T-helper 2 cell treated with Interferon-gamma antibody and Interleukin-4, amounts not matched to agents 5 μg/mL and 100 μg/mL, for 36 hours (primary cell): Measurements from ENCODE around the gene PRB2.

Experiments
- DNase-seq: peaks from one replicate; pipeline ENCODE4 v3.0.0; 2021; ENCODE audit warnings: low spot score
- H3K27ac Mint-ChIP-seq: one replicate; pipeline ENCODE4 v1.8.0; 2021; ENCODE audit warnings: mild to moderate bottlenecking, mixed read lengths
- H3K27me3 Mint-ChIP-seq: one replicate; pipeline ENCODE4 v1.8.0; 2021; ENCODE audit warnings: low read depth, mixed read lengths
- H3K36me3 Mint-ChIP-seq: one replicate; pipeline ENCODE4 v1.8.0; 2021; ENCODE audit warnings: low read depth, mixed read lengths
- H3K4me1 Mint-ChIP-seq: one replicate; pipeline ENCODE4 v1.8.0; 2021; ENCODE audit warnings: low read depth, mixed read lengths
- H3K4me3 Mint-ChIP-seq: one replicate; pipeline ENCODE4 v1.8.0; 2022; ENCODE audit warnings: mild to moderate bottlenecking, moderate library complexity, mixed read lengths
- H3K9me3 Mint-ChIP-seq: one replicate; pipeline ENCODE4 v1.8.0; 2021; ENCODE audit warnings: mixed read lengths

Gene PRB2

DNA sequence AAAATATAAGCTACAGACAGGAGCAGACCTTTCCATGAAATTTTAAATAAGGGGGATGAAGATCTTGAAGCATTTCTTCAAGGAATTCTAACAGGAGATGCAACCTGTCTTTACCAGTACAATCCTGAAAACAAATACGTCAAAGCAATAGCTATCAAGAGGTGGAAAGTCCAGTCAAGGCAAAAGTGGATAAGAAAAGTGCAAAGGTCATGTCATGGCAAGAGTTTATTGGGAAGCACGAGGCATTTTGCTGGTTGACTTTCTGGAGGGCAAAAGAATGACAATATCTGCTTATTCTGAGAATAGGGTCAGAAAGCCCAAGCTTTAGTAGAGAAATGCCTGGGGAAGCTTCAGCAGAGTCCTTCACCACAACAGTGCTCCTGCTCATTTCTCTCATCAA lies 50.9 kb downstream of the PRB2 start:
- H3K4me1 Mint-ChIP-seq: no peaks in the 10 kb centered on the region
- DNase-seq: no peak
- no peaks in the 10 kb centered on the region for H3K9me3 Mint-ChIP-seq
- H3K36me3 Mint-ChIP-seq: no peaks in the 10 kb centered on the region
- H3K4me3 Mint-ChIP-seq: no peak overlapping the region
- H3K27ac Mint-ChIP-seq: no peak overlapping the region
- no peaks in the 10 kb centered on the region for H3K27me3 Mint-ChIP-seq
